CD4-positive, alpha-beta T cell (primary cell): Measurements from ENCODE around the gene KATNAL1. TPM values are rescaled to one million over a fixed set of nuclear protein-coding genes. Genes with fewer than 3 reads are reported as not detected.

Experiments
- ATAC-seq: fragments of 200-7000 bp; cut with Tn5 transposase; one replicate; pipeline ENCODE4 v1.10.0; 2022; ENCODE audit warnings: mild to moderate bottlenecking; ENCODE audit not compliant: poor library complexity
- CTCF ChIA-PET: fragments of 350-600 bp; sonication (Branson Sonifier 250); formaldehyde crosslinking; loops from one replicate; lab custom pipeline; 2021; ENCODE audit warnings: antibody characterized with exemption, inconsistent platforms; lab: Charles Lee
- POLR2A ChIA-PET: fragments of 350-600 bp; sonication (Branson Sonifier 250); formaldehyde crosslinking; loops from one replicate; lab custom pipeline; 2021; ENCODE audit warnings: antibody characterized with exemption, inconsistent platforms; lab: Charles Lee
- DNase-seq, 14 experiments: peaks; one replicate each; pipeline ENCODE4 v3.0.0-alpha.2; 2013 to 2020; ENCODE audit warnings: mixed read lengths in 2 of 14
- H3K27ac ChIP-seq, 2 donors: one replicate each; pipeline versions ENCODE4 v1.5.1 to v1.7.0; 2013; ENCODE audit warnings: low read length in 2 of 2, low read depth in 1 of 2, mild to moderate bottlenecking in 1 of 2
- H3K27me3 ChIP-seq, 2 experiments: 1 replicate in 1 of 2; 2 replicates in 1 of 2; pipeline versions ENCODE4 v1.6.1 to v1.7.0; 2013; ENCODE audit warnings: low read length in 2 of 2, control low read depth in 1 of 2, mild to moderate bottlenecking in 1 of 2, moderate library complexity in 1 of 2; ENCODE audit not compliant: insufficient read depth in 2 of 2, control insufficient read depth in 1 of 2
- H3K36me3 ChIP-seq: one replicate; pipeline ENCODE4 v1.6.1; 2013; ENCODE audit warnings: low read length, control low read depth; ENCODE audit not compliant: insufficient read depth
- H3K4me1 ChIP-seq: one replicate; pipeline ENCODE4 v1.6.1; 2013; ENCODE audit warnings: low read length, control low read depth; ENCODE audit not compliant: insufficient read depth
- H3K4me3 ChIP-seq: one replicate; pipeline ENCODE4 v1.5.1; 2013; ENCODE audit warnings: mild to moderate bottlenecking, low read length, moderate library complexity
- H3K9me3 ChIP-seq, 2 experiments: 1 replicate in 1 of 2; 2 replicates in 1 of 2; pipeline versions ENCODE4 v1.6.1 to v1.7.0; 2013; ENCODE audit warnings: low read length in 2 of 2, mild to moderate bottlenecking in 2 of 2, control low read depth in 1 of 2, moderate library complexity in 1 of 2; ENCODE audit not compliant: control insufficient read depth in 1 of 2, insufficient read depth in 1 of 2
- H3K27ac Mint-ChIP-seq: one replicate; pipeline ENCODE4 v1.8.0; 2020; ENCODE audit warnings: mixed read lengths
- H3K27me3 Mint-ChIP-seq: one replicate; pipeline ENCODE4 v1.8.0; 2021; ENCODE audit warnings: mixed read lengths
- H3K36me3 Mint-ChIP-seq: one replicate; pipeline ENCODE4 v1.8.0; 2021; ENCODE audit warnings: low read depth, mixed read lengths
- H3K4me1 Mint-ChIP-seq: one replicate; pipeline ENCODE4 v1.8.0; 2021; ENCODE audit warnings: low read depth, mixed read lengths
- H3K4me3 Mint-ChIP-seq: one replicate; pipeline ENCODE4 v1.8.0; 2020; ENCODE audit warnings: mild to moderate bottlenecking, mixed read lengths
- H3K9me3 Mint-ChIP-seq: one replicate; pipeline ENCODE4 v1.8.0; 2020; ENCODE audit warnings: mixed read lengths
- CTCF ChIP-seq: fragments of 200-600 bp; IDR thresholded peaks from one replicate; pipeline ENCODE4 v1.8.0; 2022; ENCODE audit warnings: antibody characterized with exemption, mild to moderate bottlenecking
- intact Hi-C, 2 experiments: fragments of 100-400 bp; cut with DNase I in 1 of 2; cut with micrococcal nuclease in 1 of 2; formaldehyde crosslinking; loops; one replicate each; pipeline versions ENCODE4 v1.15.1 to v1.9.0; 2023 to 2025; cut with DNase I, micrococcal nuclease
- total RNA-seq, 174 experiments: library from RNA in 2 of 174; stranded (reverse) in 2 of 174; gene quantifications; one replicate each; pipeline ENCODE4 v1.2.3 and lab custom pipeline; 2021 to 2026

The KATNAL1 gene
- total RNA-seq, 2 experiments from 2014 or later = 3.3 to 3.4 TPM

GRCh38 chr13:30173303-30173610 lies 134.1 kb downstream of the KATNAL1 start:
- DNase-seq (no peak), ATAC-seq (no peak)
- Histone ChIP-seq H3K4me3 (no peak overlapping the region), H3K4me1 (peaks cover 17% of the 10 kb centered on the region), H3K27ac (no peak overlapping the region), H3K36me3 (no peaks in the 10 kb centered on the region), H3K9me3 (no peaks in the 10 kb centered on the region), H3K27me3 (no peaks in the 10 kb centered on the region)
- no peak overlapping the region for H3K27ac Mint-ChIP-seq
- peaks cover 28% of the 10 kb centered on the region for H3K4me1 Mint-ChIP-seq
- no peaks in the 10 kb centered on the region for H3K27me3 Mint-ChIP-seq
- H3K9me3 Mint-ChIP-seq = no peaks in the 10 kb centered on the region
- no peak for TF ChIP-seq CTCF
- H3K4me3 Mint-ChIP-seq = no peak overlapping the region
- no peaks in the 10 kb centered on the region for H3K36me3 Mint-ChIP-seq
- intact Hi-C loops = no loop called here
- POLR2A ChIA-PET = no interaction called here
- CTCF ChIA-PET = no interaction called here

DNA sequence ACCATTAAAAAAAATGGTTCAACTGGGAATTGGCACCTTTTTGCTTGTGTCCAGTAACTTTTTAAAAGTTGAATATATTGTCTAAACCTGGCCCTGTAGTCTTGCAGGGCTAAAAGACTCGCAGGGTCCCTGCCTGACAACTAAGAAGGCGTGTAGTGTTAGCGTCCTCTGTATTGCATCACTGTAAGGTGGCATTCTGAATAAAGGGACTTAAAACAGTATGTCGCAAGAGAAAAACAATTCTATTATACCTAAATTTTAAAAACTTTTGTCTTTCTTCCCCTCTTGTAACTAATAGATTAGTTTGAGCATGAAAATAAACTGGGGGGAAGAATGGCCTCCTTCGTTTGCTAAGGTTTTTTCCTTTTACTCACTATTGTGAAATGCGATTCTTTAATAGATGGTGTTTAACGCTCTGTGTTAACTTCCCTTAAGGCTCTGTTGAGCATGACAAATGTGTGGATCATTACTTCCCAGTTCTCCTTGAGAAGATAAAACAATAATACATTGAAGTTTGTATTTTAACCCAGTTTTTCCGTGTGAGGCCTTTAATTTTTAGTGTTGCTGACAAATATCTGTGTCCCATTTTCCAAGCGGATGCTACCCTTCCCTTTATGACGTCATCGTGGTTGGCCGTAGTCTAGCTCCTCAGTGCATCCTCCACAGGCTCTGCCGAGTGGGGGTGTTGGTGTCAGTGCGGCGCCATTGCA lies 134.6 kb downstream of the KATNAL1 start:
- H3K36me3 ChIP-seq = no peaks in the 10 kb centered on the region
- H3K36me3 Mint-ChIP-seq = no peaks in the 10 kb centered on the region
- H3K27ac ChIP-seq = no peak overlapping the region
- POLR2A ChIA-PET = no interaction called here
- H3K4me3 Mint-ChIP-seq = no peak overlapping the region
- H3K4me1 ChIP-seq = peaks cover 17% of the 10 kb centered on the region
- CTCF ChIA-PET = no interaction called here
- DNase-seq (no peak), ATAC-seq (no peak)
- H3K4me3 ChIP-seq = no peak overlapping the region
- no peak overlapping the region for H3K27ac Mint-ChIP-seq
- H3K9me3 Mint-ChIP-seq = no peaks in the 10 kb centered on the region
- no peak for TF ChIP-seq CTCF
- H3K27me3 ChIP-seq = no peaks in the 10 kb centered on the region
- H3K27me3 Mint-ChIP-seq = no peaks in the 10 kb centered on the region
- intact Hi-C loops = no loop called here
- no peaks in the 10 kb centered on the region for H3K9me3 ChIP-seq
- H3K4me1 Mint-ChIP-seq = peaks cover 28% of the 10 kb centered on the region

- H3K36me3 Mint-ChIP-seq = no peaks in the 10 kb centered on the region
- no peak for TF ChIP-seq CTCF
- Histone ChIP-seq H3K9me3 (no peaks in the 10 kb centered on the region), H3K4me1 (peaks cover 17% of the 10 kb centered on the region), H3K4me3 (no peak overlapping the region), H3K27ac (no peak overlapping the region), H3K36me3 (no peaks in the 10 kb centered on the region), H3K27me3 (no peaks in the 10 kb centered on the region)
- no peaks in the 10 kb centered on the region for H3K27me3 Mint-ChIP-seq
- DNase-seq = no peak
- H3K9me3 Mint-ChIP-seq = no peaks in the 10 kb centered on the region
- ChIA-PET POLR2A (no interaction called here), CTCF (no interaction called here)
- no peak overlapping the region for H3K27ac Mint-ChIP-seq
- H3K4me3 Mint-ChIP-seq = no peak overlapping the region
- peaks cover 28% of the 10 kb centered on the region for H3K4me1 Mint-ChIP-seq
- intact Hi-C loops = no loop called here
- ATAC-seq = no peak
These were observed 136.8 kb downstream of the KATNAL1 start for GRCh38 chr13:30170569-30170968.
